GM19043 (cell line): ENCODE measurements around the gene LRRC63.
A peak's percentile ranks its signal among the peaks of the same experiment; 100 is the strongest.
"Not testable (repeated sequence)": the region's sequence is repeated elsewhere in the genome, so short reads cannot be mapped to it uniquely, and the experiment has no call there.

Source experiments
- ATAC-seq: cut with Tn5 transposase; IDR thresholded peaks from one replicate; pipeline ENCODE4 v1.9.1; 2021; ENCODE audit warnings: low read depth; ENCODE audit not compliant: unreplicated experiment

The LRRC63 gene

DNA sequence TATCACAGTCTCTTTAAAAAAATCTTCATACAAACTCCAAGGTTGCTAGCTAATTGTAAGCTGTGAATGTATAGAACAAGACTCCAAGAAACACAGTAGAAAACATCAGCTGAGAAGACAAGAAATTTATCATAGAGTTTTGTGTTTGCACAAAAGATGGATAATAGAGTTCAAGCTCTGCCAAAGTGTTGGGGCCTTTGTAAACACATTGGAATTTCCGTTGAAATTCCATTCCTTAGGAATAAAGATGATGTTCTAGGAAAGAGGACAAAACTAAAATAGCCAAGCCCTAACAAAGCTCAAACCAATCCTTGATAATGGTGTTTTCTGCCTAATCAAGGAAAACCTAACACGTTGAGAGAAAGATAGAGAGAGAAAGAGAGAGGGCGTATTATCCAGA lies 20.6 kb downstream of the LRRC63 start:
- ATAC-seq: no peak

DNA sequence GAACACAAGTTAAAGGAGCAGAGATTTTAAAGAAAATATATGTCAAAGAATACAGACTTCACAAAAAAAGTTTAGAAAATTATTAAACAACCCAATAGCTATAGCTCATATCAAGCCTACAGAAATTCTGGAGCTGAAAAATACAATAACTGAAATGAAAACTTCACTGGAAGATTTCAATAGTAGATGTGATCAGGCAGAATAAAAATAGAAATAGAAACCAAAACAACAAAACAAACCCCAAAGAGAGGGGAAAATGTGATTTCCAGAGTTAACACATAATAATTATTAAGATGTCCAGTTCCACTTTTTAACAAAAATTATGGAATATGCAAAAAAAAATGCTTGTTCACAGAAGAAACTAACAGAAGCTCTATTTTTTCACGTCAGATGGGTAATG lies 23.6 kb downstream of the LRRC63 start:
- no peak for ATAC-seq

DNA sequence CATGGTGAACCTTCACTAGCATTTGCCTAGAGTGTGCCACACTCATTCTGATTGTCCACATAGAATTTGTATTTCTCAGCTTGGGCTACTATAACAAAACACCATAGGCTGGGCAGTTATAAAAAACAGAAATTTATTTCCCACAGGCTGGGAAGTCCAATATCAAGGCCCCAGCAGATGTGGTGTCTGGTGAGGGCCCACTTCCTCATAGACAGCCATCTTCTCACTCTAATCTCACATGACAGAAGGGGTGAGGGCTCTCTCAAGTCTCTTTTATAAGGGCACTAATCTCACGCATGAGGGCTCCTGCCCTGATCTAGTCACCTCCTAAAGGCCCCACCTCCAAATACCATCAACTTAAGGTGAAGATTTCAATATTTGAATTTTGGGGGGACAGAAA lies 53.6 kb downstream of the LRRC63 start:
- no peak for ATAC-seq

- no peak for ATAC-seq
Measured at GRCh38 chr13:46267166-46267565, 55.4 kb downstream of the LRRC63 start.

DNA sequence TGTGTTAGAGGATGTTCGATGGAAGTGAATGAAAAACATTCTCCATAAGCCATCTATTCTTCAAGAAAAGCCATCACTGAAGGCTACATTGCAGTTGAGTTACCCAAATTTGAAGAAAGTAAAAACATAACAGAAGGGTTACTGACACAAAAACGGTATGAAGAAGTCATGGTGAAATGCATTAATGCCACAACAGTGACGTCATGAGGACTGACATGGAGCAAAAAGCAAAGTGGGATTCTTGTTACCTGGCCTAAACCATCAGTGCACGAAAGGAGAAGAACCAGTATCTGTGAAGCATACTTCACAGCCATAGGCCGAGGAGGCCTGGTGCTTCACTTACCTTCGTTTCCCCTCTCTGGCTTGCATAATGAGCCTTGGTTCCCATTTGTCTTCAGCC lies 58.7 kb downstream of the LRRC63 start:
- no peak for ATAC-seq

- ATAC-seq: no peak
Measured at GRCh38 chr13:46274094-46274698, 62.5 kb downstream of the LRRC63 start.

DNA sequence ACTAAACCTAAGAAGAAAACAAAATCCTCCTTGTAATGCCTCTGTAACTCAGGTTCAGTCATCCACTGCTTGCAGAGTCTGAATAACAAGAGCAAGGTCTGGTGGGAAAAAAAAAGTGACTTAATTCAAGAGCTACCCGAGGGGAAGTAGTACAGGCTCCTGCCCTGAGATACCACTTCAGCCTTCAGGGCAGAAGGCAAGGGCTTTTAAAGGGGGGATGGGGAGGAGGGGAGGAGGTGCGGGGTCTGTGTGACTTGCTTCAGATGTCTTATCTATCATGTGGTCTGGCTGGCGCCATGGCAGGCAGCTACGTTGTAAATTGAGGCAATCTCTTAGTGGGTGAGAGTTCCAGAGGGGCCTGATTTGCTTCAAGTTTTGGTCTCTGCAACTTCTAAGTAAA lies 66.7 kb downstream of the LRRC63 start:
- no peak for ATAC-seq

GRCh38 chr13:46281779-46282178 lies 70.1 kb downstream of the LRRC63 start:
- no peak for ATAC-seq

DNA sequence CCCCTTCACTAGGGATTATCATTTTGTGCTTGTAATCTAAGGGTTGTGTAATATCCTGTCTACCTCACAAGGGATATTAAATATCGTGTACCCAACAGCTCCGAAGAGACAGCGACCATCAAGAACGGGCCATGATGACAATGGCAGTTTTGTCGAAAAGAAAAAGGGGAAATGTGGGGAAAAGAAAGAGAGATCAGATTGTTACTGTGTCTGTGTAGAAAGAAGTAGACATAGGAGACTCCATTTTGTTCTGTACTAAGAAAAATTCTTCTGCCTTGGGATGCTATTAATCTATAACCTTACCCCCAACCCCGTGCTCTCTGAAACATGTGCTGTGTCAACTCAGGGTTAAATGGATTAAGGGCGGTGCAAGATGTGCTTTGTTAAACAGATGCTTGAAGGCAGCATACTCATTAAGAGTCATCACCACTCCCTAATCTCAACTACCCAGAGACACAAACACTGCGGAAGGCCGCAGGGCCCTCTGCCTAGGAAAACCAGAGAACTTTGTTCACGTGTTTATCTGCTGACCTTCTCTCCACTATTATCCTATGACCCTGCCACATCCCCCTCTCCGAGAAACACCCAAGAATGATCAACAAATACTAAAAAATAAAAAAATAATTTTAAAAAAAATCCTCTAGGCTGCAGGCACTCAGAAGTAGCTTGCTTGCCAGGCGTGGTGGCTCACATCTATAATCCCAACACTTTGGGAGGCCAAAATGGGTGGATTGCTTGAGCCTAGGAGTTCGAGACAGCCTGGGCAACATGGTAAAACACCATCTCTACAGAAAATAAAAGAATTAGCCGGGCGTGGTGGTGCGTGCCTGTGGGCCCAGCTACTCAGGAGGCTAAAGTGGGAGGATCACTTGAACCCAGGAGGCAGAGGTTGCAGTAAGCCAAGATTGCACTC lies 72.4 kb downstream of the LRRC63 start:
- ATAC-seq: not testable (repeated sequence)

DNA sequence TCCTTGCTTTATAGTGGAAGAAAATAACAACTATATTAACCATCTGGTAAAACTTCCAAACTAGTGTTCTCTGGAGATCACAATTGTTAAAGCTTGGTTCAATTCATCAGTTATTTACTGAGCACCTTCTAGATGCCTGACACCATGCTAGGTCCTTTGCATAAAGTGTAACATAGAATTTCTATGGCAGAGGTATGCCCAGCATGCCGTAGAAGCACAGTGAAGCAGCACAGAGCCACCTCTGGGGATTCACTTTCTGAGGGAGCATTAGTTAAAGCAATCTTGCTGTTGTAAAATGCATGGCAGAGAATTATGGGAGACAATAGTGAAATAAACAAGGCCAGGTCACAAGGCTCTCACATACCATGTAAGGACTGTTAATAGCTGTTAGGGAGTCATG lies 75.2 kb downstream of the LRRC63 start:
- no peak for ATAC-seq

DNA sequence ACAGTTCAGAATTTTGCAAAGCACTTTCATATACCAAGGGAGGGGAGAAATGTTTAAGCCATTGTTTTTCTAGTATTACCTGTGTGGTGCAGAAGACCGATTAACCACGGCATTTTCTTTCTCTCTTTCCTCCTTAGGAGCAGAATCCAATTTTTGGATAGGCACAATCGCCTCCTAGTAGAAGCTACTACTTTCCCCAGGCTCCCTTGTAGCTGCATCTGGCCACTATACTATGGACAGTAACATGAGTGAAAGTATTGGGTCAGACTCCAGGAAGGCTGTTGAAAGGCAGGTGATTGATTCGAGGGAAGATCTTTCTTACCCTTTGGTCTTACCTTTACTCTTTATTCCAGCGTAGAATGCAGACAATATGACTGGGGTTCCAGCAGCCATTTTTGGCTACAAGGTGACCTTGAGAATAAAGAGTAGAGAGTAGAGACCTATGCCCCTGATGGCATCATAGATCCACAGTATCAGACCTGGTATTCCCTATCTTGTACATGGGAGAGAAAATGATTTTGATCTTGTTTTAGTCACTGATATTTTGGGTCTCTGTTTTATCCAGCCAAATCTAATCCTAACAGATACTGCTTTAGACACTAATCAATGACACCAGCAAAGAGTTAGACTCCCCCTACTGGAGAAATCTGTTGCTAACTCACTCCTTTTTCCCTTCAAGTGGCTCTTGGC lies 77.0 kb downstream of the LRRC63 start:
- peak; percentile 57 for ATAC-seq

DNA sequence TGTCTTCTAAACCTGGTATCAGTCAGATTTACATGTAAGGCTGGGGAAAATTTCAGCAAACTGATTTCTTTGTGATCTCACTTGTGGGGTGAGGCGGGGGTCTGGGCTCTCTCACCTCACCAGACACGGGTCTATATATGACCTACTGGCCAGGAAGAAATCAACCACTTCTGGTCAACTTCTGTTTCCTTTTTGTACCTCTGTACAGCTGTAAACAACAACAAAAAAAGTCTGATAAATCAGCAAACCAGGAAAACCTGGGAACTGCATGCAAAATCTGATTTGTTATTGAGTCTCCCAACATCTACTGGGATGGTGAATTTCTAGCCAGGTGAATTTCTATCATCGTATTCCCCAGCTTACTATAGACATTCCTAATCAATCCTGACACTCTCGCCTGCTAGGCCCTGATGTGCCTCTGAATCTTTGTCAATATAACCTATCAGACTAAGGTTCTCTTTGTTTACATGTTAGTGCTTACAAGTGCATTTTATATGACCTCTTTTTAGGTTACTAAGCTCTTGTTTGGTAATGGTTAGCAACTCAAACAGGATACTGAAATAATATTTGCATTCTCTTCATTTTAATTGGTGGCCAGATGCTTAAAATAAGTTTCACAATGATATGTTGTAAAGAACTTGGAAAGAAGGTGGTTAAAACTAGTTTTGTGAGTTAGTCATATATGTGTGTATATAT lies 77.7 kb downstream of the LRRC63 start:
- ATAC-seq: no peak

DNA sequence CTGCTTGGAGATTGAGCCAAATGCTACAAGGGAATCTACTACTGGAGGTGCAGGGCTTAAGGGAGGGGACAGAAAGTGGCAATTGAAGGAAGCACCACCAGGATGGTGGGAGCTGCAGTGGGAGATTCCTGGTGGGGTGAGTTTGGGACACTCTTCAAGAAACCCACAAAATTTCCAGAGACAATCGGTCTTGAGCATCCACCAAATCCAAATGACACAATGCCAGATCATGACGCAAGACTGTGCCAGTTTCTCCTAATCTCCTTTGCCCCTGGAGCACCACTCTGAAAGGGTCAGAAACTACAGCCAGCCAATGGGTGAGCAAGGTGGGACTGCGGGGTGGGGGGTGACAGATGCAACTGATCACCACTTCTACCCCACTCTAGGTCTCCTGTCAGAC lies 78.7 kb downstream of the LRRC63 start:
- ATAC-seq: no peak

DNA sequence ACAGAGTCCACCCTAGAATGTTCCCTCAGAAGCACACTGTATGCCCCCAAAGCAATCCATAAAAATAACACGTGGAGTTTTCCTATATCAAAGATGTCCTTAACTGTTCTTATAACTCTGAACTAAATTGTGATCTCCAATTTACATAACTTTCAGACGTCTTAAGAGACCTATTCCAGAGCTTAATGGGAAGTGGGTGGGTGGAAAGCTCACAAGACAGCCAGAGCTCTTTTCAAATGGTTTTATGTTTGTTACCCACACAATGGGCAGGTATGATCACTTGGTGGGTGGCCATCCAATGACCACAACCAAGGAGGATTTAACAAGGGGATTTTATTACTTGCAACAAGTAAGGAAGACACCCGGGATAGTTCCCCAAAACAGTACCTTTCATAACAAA lies 81.7 kb downstream of the LRRC63 start:
- ATAC-seq: no peak

GRCh38 chr13:46295491-46296114 lies 83.9 kb downstream of the LRRC63 start:
- peak; percentile 63 for ATAC-seq

DNA sequence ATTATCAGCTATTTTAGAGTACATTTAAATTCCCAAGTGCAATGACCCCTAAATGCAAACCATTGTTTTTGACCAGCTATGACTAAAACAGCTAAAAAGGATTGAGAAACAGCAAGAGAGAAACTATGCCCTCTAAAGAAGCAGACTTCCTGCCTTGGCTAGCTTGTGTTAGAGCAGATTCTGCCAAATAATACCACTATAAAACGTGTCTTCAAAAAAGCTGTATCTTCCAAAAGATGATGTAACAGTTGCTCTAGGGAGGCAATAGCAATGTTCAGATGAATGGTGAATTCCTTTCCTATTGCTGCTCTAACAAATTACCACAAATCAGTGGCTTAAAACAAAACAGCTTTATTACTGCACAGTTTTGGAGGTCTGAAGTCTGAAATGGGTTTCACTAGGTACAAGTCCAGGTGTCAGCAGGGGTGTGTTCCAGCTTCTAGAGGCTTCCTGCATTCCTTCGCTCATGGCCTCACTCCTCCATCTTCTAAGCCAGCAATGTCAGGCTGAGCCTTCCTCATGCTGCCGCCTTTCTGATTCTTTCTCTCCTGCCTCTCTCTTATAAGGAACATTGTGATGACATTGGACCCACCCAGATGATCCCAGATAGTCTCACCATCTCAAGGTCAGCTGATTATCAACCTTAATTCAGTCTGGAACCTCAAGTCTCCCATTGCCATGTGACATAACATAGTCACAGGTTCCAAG lies 84.5 kb downstream of the LRRC63 start:
- ATAC-seq: peak; percentile 33

DNA sequence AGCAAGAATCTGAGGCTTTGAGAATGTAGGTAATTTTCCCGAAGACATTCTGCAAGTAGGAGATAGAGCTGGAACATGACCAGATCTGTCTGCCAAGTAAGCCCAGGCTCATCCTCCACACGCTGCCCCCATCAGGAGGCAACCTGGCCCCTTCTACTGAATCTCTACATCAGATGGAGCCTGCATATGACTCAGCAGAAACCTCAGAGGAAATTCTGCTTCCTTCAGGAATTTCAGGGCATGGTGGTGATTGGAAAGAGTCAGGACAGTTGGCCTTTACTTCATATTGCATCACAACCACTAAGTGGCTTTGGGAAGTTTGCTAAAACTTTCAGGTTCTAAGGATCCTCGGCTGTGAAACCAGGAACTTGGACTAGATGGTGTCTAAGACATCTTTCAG lies 85.2 kb downstream of the LRRC63 start:
- ATAC-seq: no peak

- no peak for ATAC-seq
Measured at GRCh38 chr13:46297361-46297811, 85.7 kb downstream of the LRRC63 start.

DNA sequence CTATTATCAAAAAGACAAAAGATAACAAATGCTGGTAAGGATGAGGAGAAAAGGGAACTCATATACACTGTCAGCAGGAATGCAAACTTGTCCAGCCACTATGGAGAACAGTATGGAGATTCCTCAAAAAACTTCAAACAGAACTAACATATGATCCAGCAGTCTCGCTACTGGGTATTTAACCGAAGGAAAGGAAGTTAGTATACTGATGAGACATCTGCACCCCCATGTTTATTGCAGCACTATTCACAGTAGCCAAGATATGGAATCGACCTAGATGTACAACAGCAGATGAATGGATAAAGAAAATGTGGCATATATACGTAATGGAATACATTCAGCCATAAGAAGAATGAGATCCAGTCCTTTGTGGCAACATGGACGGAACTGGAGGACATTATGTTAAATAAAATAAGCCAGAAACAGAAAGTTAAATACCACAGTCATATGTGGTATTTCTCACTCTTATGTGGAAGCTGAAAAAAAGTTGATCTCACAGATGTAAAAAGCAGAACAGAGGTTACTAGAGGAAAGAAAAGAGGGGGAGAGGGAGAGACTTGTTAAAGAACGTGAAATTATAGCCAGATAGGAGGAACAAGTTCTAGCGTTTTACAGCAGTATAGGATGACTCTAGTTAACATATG lies 92.1 kb downstream of the LRRC63 start:
- no peak for ATAC-seq
